Activated CD4-positive, CD25-positive, alpha-beta regulatory T cell treated with anti-CD3 and anti-CD28 coated beads, Interleukin-2, amount 50 U/mL, for 24 hours (primary cell): Measurements from ENCODE around the gene PIGU.
"Not testable (repeated sequence)": the region's sequence is repeated elsewhere in the genome, so short reads cannot be mapped to it uniquely, and the experiment has no call there.

ENCODE experiments used
- ATAC-seq, 2 donors: fragments of 150-1000 bp; cut with Tn5 transposase; one replicate each; pipeline ENCODE4 v1.10.0; 2021; ENCODE audit warnings: mild to moderate bottlenecking in 1 of 2, moderate library complexity in 1 of 2

PIGU gene

GRCh38 chr20:34706302-34706875 lies 29.5 kb upstream of the PIGU start:
- no peak for ATAC-seq

GRCh38 chr20:34705397-34706301 lies 28.8 kb upstream of the PIGU start:
- no peak for ATAC-seq

- ATAC-seq = no peak
Measured at GRCh38 chr20:34705008-34705396, 28.1 kb upstream of the PIGU start.

GRCh38 chr20:34704177-34705007 lies 27.5 kb upstream of the PIGU start, which contains the start of gene TP53INP2:
Gene TP53INP2 (plus strand): TSS chr20:34704344. CDS start chr20:34708740, 4,396 bp downstream.
- peak; percentile 52 to 55 for ATAC-seq

- no peak for ATAC-seq
Measured at GRCh38 chr20:34703424-34704176, 26.7 kb upstream of the PIGU start.

- no peak for ATAC-seq
Measured at GRCh38 chr20:34703061-34703423, 26.1 kb upstream of the PIGU start.

- ATAC-seq = no peak
Measured at GRCh38 chr20:34701405-34702085, 24.7 kb upstream of the PIGU start.

- ATAC-seq = no peak
Measured at GRCh38 chr20:34693414-34693813, 16.5 kb upstream of the PIGU start.

- no peak for ATAC-seq
Measured at GRCh38 chr20:34691838-34692237, 14.9 kb upstream of the PIGU start.

GRCh38 chr20:34689486-34689885 lies 12.6 kb upstream of the PIGU start:
- no peak for ATAC-seq

- ATAC-seq = no peak
Measured at GRCh38 chr20:34683667-34684066, 6.8 kb upstream of the PIGU start.

GRCh38 chr20:34680586-34681175 lies 3.8 kb upstream of the PIGU start:
- ATAC-seq = no peak

- no peak for ATAC-seq
Measured at GRCh38 chr20:34675993-34676641, 775 bp downstream of the PIGU start.

GRCh38 chr20:34675561-34675960 lies 1.3 kb downstream of the PIGU start:
- no peak for ATAC-seq

GRCh38 chr20:34673412-34673811 lies 3.5 kb downstream of the PIGU start:
- no peak for ATAC-seq

- no peak for ATAC-seq
Measured at GRCh38 chr20:34669094-34669493, 7.8 kb downstream of the PIGU start.

GRCh38 chr20:34664751-34665150 lies 12.1 kb downstream of the PIGU start:
- ATAC-seq = not testable (repeated sequence)

GRCh38 chr20:34663213-34663943 lies 13.5 kb downstream of the PIGU start:
- no peak for ATAC-seq

- peak; percentile 61 to 83 for ATAC-seq
Measured at GRCh38 chr20:34661811-34662210, 15.1 kb downstream of the PIGU start.

- ATAC-seq = not testable (repeated sequence)
Measured at GRCh38 chr20:34658654-34659053, 18.2 kb downstream of the PIGU start.
